NCI-H146 (cell line): ENCODE data around the gene KCNB1.

Experiments
- DNase-seq: peaks from one replicate; lab custom pipeline; 2025; lab: John Stamatoyannopoulos, UW

Gene KCNB1

DNA sequence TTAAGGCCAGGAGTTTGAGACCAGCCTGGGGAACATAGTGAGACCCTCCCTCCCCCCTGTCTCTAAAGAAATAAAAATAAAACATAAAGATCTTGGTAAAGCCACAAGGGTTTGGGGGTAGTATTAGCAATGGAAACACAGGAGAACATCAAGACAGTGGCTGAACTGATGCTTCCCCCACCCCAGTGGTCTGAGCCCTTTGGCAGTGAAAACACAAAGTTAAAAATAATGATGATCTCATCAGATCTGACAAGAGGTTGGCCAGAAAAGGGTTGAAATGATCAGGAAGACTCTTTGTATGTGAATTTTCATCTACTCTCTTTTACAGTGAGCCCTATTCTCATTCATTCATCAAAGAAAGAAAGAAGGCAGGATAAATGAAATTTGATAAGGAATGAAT, 93.7 kb downstream of the KCNB1 start:
- no peak for DNase-seq

DNA sequence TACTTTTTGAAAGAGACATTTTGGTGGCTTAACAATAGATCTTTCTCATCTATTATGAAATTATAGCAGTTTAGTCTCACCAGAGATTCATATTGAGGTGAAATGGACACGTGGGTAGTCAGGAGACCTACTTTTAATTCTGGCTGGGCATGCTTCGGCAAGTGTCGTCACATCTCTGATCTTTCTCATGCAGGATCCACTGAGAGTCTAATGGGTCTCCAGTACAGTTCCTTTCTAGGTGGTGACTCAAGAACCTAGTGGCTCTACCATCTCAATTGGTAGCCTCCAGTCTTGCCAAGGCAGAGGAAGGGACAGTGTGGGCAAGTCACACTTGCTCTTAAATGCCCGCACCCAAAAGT, 94.9 kb downstream of the KCNB1 start:
- DNase-seq = no peak

- no peak for DNase-seq
These were observed 95.5 kb downstream of the KCNB1 start for GRCh38 chr20:49386848-49387580.

DNA sequence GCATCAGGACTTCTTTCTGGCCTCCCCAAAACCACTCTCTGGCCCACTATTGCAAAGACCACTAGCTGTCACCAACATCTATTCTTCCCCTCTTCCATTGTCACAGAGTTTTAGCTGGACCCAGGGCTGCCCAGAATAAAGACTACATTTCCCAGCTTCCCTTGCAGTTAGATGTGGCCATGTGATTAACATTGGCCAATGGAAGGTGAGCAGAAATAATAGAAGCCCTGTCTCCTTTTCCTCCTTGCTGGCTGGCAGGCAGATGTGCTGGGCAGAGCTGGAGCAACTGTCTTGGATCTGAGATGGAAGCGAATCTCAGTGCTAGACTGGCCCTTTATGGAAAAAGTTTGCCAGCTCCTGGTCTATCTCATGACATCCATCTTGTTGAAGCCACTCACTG, 97.0 kb downstream of the KCNB1 start:
- DNase-seq = peak; percentile 6

DNA sequence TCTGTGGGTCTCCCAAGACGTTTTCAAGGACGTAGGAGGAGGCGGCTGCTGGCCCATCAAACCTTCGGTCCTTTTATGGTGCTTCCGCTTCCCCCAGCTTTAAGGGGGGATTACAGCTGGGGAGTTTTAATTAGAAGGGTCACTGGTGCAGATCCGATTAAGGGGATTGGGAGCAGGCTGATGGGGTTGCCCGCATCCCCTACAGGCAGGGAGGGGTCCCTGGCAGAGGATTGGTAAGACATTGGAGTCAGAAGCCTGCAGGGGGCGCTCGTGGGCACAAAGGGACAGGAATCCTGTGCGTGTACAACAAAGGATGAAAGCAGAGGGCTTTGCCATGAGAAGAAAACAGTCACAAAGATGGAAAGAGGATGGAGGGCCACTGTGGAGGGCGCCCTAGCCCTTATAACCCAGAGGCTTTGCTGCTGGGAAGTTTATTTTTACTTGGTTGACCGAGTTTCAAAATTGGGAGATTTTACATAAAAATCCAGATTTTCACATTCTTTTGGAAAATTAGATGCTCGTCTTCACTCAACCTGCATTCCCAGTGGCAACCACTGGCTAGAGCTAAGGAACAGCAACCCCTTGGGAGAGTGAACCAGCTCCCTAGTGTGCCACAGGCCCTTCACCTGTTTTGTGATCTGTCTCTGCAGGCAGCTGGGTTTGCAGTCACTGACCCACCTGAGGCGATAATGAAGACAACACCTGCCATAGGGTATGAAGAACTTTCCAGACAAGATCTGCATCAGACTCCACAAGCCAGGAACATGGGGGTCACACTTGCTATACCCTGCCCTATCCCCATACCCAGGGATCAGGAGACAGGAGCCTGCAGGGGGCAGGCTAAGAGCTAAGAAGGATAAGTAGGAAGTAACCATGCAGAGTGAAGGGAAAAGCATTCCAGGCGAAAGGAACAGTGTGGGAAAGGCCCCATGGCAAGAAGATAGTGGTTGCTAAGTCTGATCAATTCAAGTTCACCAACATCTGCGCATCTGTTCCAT, 97.7 kb downstream of the KCNB1 start:
- peak; percentile 65 for DNase-seq

- no peak for DNase-seq
These were observed 100.6 kb downstream of the KCNB1 start for GRCh38 chr20:49381558-49382493.

DNA sequence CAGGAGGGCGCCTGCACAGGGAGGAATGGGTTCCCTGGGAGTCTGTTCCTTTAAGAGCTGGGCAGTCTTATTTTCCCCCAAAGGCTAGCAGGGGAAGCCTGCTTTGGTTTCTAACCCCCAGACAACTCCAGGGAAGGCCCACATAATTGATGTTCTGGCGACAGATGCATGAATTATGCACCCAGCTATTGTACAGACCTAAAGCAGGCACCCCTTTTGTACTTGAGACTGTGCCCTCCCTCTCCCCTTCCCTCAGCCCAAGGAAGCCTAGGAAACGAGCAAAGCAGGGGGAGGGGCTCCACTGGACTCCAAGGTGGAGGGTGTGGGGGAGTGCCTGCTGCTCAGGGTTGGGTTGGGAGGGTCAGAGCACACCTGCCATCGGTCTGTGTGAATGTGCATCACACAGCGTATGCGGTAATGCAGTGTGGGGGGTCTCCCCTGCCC, 102.1 kb downstream of the KCNB1 start:
- no peak for DNase-seq

DNA sequence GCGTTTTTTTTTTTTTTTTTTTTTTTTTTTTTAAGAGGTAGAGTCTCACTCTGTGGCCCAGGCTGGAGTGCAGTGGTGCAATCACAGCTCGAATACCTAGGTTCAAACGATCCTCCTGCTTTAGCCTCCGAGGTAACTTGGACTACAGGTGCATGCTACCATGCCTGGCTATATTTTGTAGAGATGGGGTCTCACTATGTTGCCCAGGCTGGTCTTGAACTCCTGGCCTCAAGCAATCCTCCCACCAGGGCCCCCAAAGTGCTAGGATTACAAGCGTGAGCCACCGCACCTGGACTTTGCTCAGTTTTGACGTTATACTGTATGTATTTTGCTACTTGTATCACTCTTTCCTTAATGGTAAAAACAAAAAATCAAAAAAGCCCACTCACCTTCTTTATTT, 103.1 kb downstream of the KCNB1 start:
- DNase-seq = no peak

GRCh38 chr20:49377326-49377725, 105.1 kb downstream of the KCNB1 start:
- no peak for DNase-seq

GRCh38 chr20:49375170-49375569, 107.3 kb downstream of the KCNB1 start:
- DNase-seq = no peak

GRCh38 chr20:49372095-49372734, 110.3 kb downstream of the KCNB1 start:
- no peak for DNase-seq

- DNase-seq = no peak
These were observed 113.9 kb downstream of the KCNB1 start for GRCh38 chr20:49368596-49368995.

DNA sequence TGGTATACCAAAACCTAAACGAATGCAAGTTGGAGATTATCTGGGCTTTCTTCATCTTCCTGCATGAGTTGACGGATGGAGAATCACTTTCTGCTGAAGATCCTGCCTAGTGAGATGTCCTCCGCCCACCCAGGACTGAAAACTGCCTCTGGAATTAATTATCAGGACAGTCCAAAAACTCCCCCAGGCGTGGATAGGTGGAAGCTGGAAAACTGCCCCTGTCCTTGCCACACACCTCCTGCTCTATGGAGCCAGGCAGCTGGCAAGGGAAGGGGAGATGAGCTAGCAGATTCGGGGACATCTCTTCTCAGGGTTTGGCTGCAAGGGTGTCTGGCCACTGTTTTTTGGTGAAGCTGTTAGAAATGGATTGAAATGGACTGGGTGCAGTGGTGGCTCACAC, 115.4 kb downstream of the KCNB1 start:
- no peak for DNase-seq

- DNase-seq = no peak
These were observed 115.8 kb downstream of the KCNB1 start for GRCh38 chr20:49366687-49367086.

- DNase-seq = no peak
These were observed 120.4 kb downstream of the KCNB1 start for GRCh38 chr20:49361862-49362660.

DNA sequence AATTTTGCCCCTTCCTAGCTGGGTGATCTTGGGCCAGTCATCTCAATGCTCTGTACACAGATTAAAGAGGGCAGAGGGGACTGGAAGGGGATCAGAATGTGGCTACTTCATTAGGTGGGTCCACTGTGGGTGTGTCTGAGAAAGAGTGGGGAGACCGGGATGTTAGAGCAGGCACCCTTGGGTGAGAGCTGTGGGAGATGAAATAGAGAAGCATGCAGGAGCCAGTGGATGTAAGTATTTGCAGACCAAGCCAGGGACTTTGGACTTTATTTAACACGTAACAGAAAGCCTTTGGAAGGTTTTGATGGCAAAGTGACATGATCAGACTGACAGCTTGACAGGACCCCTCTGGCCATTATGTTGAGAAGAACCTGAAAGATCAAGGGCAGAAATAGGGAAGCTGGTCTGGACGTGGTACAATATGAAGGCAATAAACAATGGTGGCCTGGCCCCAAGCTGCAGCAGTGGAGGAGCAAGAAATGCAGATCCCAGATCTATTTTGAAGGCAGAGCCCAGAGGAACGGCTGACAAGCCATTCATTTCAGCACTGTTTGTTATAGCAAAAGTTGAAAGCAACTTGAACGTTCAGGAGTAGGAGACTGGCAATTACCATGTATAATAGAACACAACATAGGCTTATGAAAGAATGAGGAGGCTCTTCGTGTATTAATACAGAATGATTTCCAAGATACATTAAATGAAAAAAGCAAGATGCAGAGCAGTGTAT, 122.1 kb downstream of the KCNB1 start:
- DNase-seq = no peak

- DNase-seq = no peak
These were observed 125.8 kb downstream of the KCNB1 start for GRCh38 chr20:49356676-49357075.

- no peak for DNase-seq
These were observed 127.8 kb downstream of the KCNB1 start for GRCh38 chr20:49354673-49355072.

- no peak for DNase-seq
These were observed 129.1 kb downstream of the KCNB1 start for GRCh38 chr20:49353348-49353747.

- no peak for DNase-seq
These were observed 129.7 kb downstream of the KCNB1 start for GRCh38 chr20:49352751-49353150.
